Left lung (tissue), 10 donors: Measurements from ENCODE around the gene SNORC. TPM values are rescaled to one million over a fixed set of nuclear protein-coding genes. Genes with fewer than 3 reads are reported as not detected.

Experiments
- ATAC-seq: fragments of 200-7000 bp; cut with Tn5 transposase; one replicate; pipeline ENCODE4 v1.9.1; 2020; ENCODE audit warnings: moderate library complexity
- DNase-seq, 4 donors: peaks; one replicate each; pipeline ENCODE4 v3.0.0-alpha.2; 2013 to 2020
- H3K27ac ChIP-seq, 2 donors: fragments of 200-600 bp; sonication (generic) in 1 of 2; one replicate each; pipeline versions ENCODE4 v1.5.0 to v1.8.0; 2020 to 2021
- H3K27me3 ChIP-seq, 2 donors: fragments of 200-600 bp; sonication (generic) in 1 of 2; one replicate each; pipeline versions ENCODE4 v1.5.0 to v1.8.0; 2020 to 2021
- H3K36me3 ChIP-seq, 2 donors: fragments of 200-600 bp; sonication (generic) in 1 of 2; one replicate each; pipeline versions ENCODE4 v1.5.0 to v1.8.0; 2020 to 2021
- H3K4me1 ChIP-seq, 2 donors: fragments of 200-600 bp; one replicate each; pipeline ENCODE4 v1.8.0; 2021
- H3K4me3 ChIP-seq, 2 donors: fragments of 200-600 bp; sonication (generic) in 1 of 2; one replicate each; pipeline versions ENCODE4 v1.5.0 to v1.8.0; 2020 to 2021; ENCODE audit warnings: mild to moderate bottlenecking in 1 of 2
- H3K9me3 ChIP-seq, 2 donors: fragments of 200-600 bp; sonication (generic) in 1 of 2; one replicate each; pipeline versions ENCODE4 v1.5.0 to v1.8.0; 2020 to 2021
- intact Hi-C, 2 donors: fragments of 100-400 bp; cut with DNase I; formaldehyde crosslinking; loops; one replicate each; pipeline versions ENCODE4 v1.11.2 to v1.14.2; 2022
- polyA plus RNA-seq, 6 donors: library from polyadenylated mRNA; unstranded; fragments of 120-200 nt; gene quantifications; one replicate each; pipeline ENCODE4 v1.2.1, GENCODE V29; 2013; ENCODE audit not compliant: insufficient read length in 6 of 6
- total RNA-seq, 2 donors: library from RNA; stranded (reverse); fragmentation: NEBNext Ultra II Directional; extraction: Animal tissue kit (Norgen Biotek cat#: 25700); gene quantifications; one replicate each; pipeline ENCODE4 v1.2.1, GENCODE V29; 2021
- TF ChIP-seq, protein P1 (sequence below), 2 donors: fragments of 200-600 bp; sonication (generic) in 1 of 2; IDR thresholded peaks; one replicate each; pipeline versions ENCODE4 v1.5.0 to v1.8.0; 2021; ENCODE audit warnings: antibody characterized with exemption in 2 of 2
- donor health status: DM: no; HTN: yes; CAD: no.
- donor health status: DM: no; HTN: no; CAD: no.

Gene SNORC
- total and polyA plus RNA-seq, 8 donors = 0.53 to 3.6 (median 1.7) TPM

DNA sequence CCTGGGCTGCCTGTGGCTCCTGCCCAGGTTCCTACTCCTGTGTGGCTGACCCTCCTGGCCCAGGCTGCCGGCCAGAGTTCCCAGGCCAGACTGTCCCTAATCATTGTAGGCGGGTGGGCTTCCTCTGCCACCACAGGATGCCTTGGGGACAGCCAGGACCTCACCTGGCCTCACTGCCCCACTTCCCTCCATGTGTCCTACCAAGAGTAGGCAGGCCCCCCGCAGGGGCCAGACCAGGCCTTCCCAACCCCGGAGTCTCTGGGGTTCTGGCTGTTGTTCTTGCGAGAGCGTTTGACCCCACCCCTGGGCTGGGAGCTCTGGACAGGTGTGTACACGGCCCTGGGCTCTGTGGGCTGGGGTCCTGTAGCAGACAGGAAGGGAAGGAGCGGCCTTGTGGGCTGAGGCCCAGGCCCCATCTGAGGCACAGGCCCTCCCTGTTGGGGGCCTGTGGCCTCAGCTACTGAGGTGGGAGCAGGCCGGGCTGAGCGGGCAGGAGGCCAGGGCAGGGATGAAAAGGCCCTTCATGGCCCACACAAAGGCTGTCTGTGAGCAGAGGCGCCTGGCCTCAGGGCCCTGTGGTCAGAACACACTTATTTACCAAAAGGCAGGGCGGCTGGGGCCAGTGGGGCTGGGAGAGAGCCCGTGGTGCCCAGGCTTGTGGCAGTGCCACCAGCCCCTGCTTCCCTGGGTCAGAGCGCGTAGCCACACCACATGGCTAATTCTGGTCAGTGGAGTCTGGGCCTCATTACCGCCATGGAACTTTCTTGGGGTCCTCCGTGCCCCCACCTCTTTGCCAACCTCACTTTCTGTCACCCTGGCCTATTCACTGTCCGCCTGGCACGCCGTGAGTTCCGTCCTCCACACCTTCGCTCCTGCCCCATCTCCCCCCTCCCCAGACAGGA is 2.0 kb downstream of the SNORC start:
- intact Hi-C loops = no loop called here
- Histone ChIP-seq H3K9me3 (no peaks in the 10 kb centered on the region), H3K27ac (no peak overlapping the region), H3K4me3 (no peak overlapping the region), H3K4me1 (peaks cover 0 to 18% of the 10 kb centered on the region in 2 donors), H3K27me3 (peaks cover 15 to 30% of the 10 kb centered on the region in 2 donors), H3K36me3 (no peaks in the 10 kb centered on the region)
- DNase-seq (no peak), ATAC-seq (no peak)
- TF ChIP-seq, protein P1, sequence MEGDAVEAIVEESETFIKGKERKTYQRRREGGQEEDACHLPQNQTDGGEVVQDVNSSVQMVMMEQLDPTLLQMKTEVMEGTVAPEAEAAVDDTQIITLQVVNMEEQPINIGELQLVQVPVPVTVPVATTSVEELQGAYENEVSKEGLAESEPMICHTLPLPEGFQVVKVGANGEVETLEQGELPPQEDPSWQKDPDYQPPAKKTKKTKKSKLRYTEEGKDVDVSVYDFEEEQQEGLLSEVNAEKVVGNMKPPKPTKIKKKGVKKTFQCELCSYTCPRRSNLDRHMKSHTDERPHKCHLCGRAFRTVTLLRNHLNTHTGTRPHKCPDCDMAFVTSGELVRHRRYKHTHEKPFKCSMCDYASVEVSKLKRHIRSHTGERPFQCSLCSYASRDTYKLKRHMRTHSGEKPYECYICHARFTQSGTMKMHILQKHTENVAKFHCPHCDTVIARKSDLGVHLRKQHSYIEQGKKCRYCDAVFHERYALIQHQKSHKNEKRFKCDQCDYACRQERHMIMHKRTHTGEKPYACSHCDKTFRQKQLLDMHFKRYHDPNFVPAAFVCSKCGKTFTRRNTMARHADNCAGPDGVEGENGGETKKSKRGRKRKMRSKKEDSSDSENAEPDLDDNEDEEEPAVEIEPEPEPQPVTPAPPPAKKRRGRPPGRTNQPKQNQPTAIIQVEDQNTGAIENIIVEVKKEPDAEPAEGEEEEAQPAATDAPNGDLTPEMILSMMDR (IDR thresholded peaks at IDR 0.05) = no peak

DNA sequence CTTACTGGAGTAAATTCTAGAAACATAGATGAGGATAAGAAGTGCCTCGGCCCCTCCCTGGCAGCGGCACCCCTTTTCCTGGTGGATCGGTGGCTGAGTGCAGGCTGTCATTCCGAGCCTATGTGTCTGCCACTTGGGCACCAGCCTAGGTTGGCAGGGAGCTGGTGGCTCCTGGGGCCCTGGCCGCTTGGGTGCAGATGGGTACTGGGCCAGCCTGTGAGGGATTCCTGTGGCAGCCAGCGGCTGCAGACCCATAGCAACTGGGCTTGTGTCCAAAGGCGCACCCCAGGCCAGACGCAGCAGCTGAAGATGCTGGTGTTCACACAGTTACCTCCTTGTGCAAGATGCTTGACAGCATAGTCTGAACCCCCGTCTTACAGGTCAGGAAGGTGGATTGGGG is 2.8 kb downstream of the SNORC start:
- intact Hi-C loops = no loop called here
- Histone ChIP-seq H3K9me3 (no peaks in the 10 kb centered on the region), H3K36me3 (no peaks in the 10 kb centered on the region), H3K4me1 (peaks cover 0 to 20% of the 10 kb centered on the region in 2 donors), H3K27me3 (peaks cover 15 to 34% of the 10 kb centered on the region in 2 donors), H3K4me3 (no peak overlapping the region), H3K27ac (no peak overlapping the region)
- TF ChIP-seq, protein P1 (IDR thresholded peaks at IDR 0.05) = no peak
- DNase-seq (no peak), ATAC-seq (no peak)

DNA sequence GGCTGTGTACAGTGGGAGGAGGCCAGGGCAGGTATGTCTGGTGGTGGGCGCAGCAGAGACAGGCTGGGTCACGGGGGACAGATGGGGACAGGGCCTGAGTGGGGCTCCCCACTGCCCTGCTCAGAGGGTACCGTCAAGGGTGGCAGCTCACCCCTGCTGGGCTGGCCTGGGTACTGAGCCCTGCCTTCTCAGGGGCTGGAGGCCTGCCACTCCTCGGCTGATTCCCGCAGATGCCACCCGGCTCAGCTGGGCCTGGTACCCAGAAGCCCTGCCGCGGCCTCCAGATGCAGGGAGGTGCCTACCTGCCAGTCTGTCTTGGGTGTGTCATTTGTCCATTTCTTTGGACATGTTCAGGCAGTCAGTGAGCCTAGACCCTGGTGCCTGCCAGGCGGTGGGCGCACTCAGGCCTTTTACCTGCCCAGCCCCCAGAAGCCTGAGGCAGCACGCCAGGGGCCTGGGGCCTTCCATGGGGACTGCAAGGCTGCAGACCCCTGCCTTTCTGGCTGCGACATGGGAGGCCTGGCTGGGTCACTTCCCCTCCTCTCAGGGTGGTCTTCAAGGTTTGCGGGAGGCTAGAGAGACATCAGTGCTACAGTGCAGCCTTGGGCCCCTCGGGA is 3.3 kb downstream of the SNORC start:
- Histone ChIP-seq H3K9me3 (no peaks in the 10 kb centered on the region), H3K4me1 (peaks cover 0 to 20% of the 10 kb centered on the region in 2 donors), H3K4me3 (no peak overlapping the region), H3K27me3 (peaks cover 15 to 34% of the 10 kb centered on the region in 2 donors), H3K36me3 (no peaks in the 10 kb centered on the region), H3K27ac (no peak overlapping the region)
- TF ChIP-seq, protein P1 (IDR thresholded peaks at IDR 0.05) = no peak
- DNase-seq (no peak), ATAC-seq (no peak)
- intact Hi-C loops = no loop called here

DNA sequence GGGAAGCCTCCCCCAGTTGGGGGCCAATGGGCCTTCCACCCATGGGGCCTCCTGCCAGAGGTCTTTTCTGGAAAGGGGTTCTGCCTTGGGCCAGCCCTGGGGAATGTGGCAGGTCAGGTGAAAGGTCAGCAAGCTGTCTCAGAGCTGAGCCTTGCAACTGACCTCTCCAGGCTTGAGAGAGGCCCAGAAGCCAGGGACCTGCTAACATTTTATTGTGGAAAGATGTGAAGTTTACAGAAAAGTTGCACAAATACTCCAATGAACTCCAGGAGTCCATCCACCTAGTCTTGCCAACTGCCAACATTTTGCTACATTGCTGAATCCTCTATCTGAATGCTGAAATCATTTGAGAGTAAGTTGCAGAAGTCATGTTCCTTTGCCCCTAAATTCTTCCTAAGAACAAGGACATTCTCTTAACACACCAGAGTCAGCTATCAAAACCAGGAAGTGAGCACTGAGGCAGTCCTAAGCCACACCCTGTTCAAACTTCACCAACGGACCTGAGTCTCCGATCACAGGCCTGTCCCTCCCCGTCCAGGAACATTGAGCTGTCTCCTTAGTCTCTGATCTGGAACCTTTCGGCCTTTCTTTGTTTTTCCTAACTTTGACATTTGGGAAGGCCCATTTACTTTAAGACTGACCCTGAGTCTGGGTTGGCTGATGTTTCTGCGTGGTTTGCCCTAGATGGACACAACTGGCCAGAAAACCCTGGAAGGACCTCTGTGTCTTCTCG is 4.0 kb downstream of the SNORC start:
- no peak overlapping the region for H3K27ac ChIP-seq
- ATAC-seq = no peak

More for the DNA sequence above, 4.0 kb downstream of the SNORC start:
- peaks cover 15 to 34% of the 10 kb centered on the region in 2 donors for H3K27me3 ChIP-seq
- H3K4me1 ChIP-seq = peaks cover 0 to 20% of the 10 kb centered on the region in 2 donors
- TF ChIP-seq, protein P1 (IDR thresholded peaks at IDR 0.05) = no peak
- H3K9me3 ChIP-seq = no peaks in the 10 kb centered on the region
- H3K36me3 ChIP-seq = no peaks in the 10 kb centered on the region
- intact Hi-C loops = no loop called here
- no peak for DNase-seq
- H3K4me3 ChIP-seq = no peak overlapping the region
